Liver (tissue), 3 donors: ENCODE measurements around the gene HIF3A.

Source experiments
- ATF3 ChIP-seq: IDR thresholded peaks from 2 replicates; pipeline ENCODE4 v1.6.1; 2016; ENCODE audit warnings: antibody characterized with exemption
- CTCF ChIP-seq: fragments of 150-350 bp; IDR thresholded peaks from 2 replicates; pipeline ENCODE4 v1.5.1; 2017; ENCODE audit warnings: improper control_type of control experiment, low read depth, low read length; ENCODE audit not compliant: missing input control
- EGR1 ChIP-seq, 2 donors: IDR thresholded peaks; 2 replicates each; pipeline ENCODE4 v1.6.1; 2016 to 2018; ENCODE audit warnings: antibody characterized with exemption in 2 of 2, low read depth in 2 of 2
- FOXA2 ChIP-seq: IDR thresholded peaks from 2 replicates; pipeline ENCODE4 v1.6.1; 2016; ENCODE audit warnings: antibody characterized with exemption
- GABPA ChIP-seq, 2 donors: IDR thresholded peaks in 1 of 2; conservative IDR thresholded peaks in 1 of 2; 2 replicates each; pipeline ENCODE4 v1.6.1; 2016; ENCODE audit warnings: antibody characterized with exemption in 2 of 2, mild to moderate bottlenecking in 1 of 2, moderate library complexity in 1 of 2
- JUND ChIP-seq, 2 donors: IDR thresholded peaks; 2 replicates each; pipeline ENCODE4 v1.6.1; 2016; ENCODE audit warnings: antibody characterized with exemption in 2 of 2
- MAX ChIP-seq: IDR thresholded peaks from 2 replicates; pipeline ENCODE4 v1.6.1; 2016; ENCODE audit warnings: antibody characterized with exemption
- RAD21 ChIP-seq, 2 donors: IDR thresholded peaks; 2 replicates each; pipeline ENCODE4 v1.6.1; 2016; ENCODE audit warnings: antibody characterized with exemption in 2 of 2, mild to moderate bottlenecking in 2 of 2
- REST ChIP-seq: IDR thresholded peaks from 2 replicates; pipeline ENCODE4 v1.6.1; 2016; ENCODE audit warnings: antibody characterized with exemption, mild to moderate bottlenecking
- RXRA ChIP-seq, 2 donors: IDR thresholded peaks; 2 replicates each; pipeline ENCODE4 v1.6.1; 2017 to 2018; ENCODE audit warnings: antibody characterized with exemption in 2 of 2, mild to moderate bottlenecking in 1 of 2
- SP1 ChIP-seq: IDR thresholded peaks from 2 replicates; pipeline ENCODE4 v1.6.1; 2018; ENCODE audit warnings: antibody characterized with exemption, mild to moderate bottlenecking
- TAF1 ChIP-seq: conservative IDR thresholded peaks from 2 replicates; pipeline ENCODE4 v1.6.1; 2016; ENCODE audit warnings: antibody characterized with exemption, mild to moderate bottlenecking
- YY1 ChIP-seq: IDR thresholded peaks from 2 replicates; pipeline ENCODE4 v1.6.1; 2016; ENCODE audit warnings: antibody characterized with exemption, mild to moderate bottlenecking
- ZBTB33 ChIP-seq: IDR thresholded peaks from 2 replicates; pipeline ENCODE4 v1.6.1; 2016; ENCODE audit warnings: antibody characterized with exemption
- donor health status: healthy.
- donor health status: healthy.

- no peak for TF ChIP-seq GABPA (IDR thresholded peaks at IDR 0.05 in 1 of 2, conservative IDR thresholded peaks at IDR 0.05 in 1 of 2)
- no peak for TF ChIP-seq CTCF
- no peak for TF ChIP-seq REST
- TF ChIP-seq ZBTB33 = no peak
- no peak for TF ChIP-seq EGR1 (IDR thresholded peaks at IDR 0.05; ENCODE audit: low read depth in 2 of 2)
- no peak for TF ChIP-seq RXRA (IDR thresholded peaks at IDR 0.05)
- TF ChIP-seq RAD21 (IDR thresholded peaks at IDR 0.05) = no peak
- no peak for TF ChIP-seq TAF1
- TF ChIP-seq JUND (IDR thresholded peaks at IDR 0.05) = no peak
- no peak for TF ChIP-seq YY1
- TF ChIP-seq MAX = no peak
- TF ChIP-seq ATF3 = no peak
- no peak for TF ChIP-seq FOXA2
- TF ChIP-seq SP1 = no peak
Measured at GRCh38 chr19:46361915-46362314, 65.1 kb downstream of the HIF3A start.
